Neutrophil (primary cell): ENCODE measurements around the gene ACSL5.
"Not testable (repeated sequence)": the region's sequence is repeated elsewhere in the genome, so short reads cannot be mapped to it uniquely, and the experiment has no call there.

Experiments used
- H3K27ac ChIP-seq: fragments of 200-600 bp; sonication (generic); 2 replicates; pipeline ENCODE4 v1.5.1; 2016; ENCODE audit warnings: mild to moderate bottlenecking, moderate library complexity
- H3K27me3 ChIP-seq: fragments of 200-600 bp; sonication (generic); 2 replicates; pipeline ENCODE4 v1.6.0; 2016; ENCODE audit warnings: mild to moderate bottlenecking
- H3K36me3 ChIP-seq: fragments of 200-600 bp; sonication (generic); 2 replicates; pipeline ENCODE4 v1.5.1; 2017
- H3K4me1 ChIP-seq, 2 experiments: fragments of 200-600 bp in 1 of 2; sonication (generic) in 1 of 2; 1 replicate in 1 of 2; 2 replicates in 1 of 2; pipeline versions ENCODE4 v1.5.1 to v1.6.1; 2013 to 2016; ENCODE audit warnings: low read depth in 1 of 2, low read length in 1 of 2, mild to moderate bottlenecking in 1 of 2, moderate library complexity in 1 of 2; ENCODE audit not compliant: control insufficient read depth in 1 of 2, insufficient read depth in 1 of 2
- H3K4me3 ChIP-seq, 2 experiments: fragments of 200-600 bp in 1 of 2; sonication (generic) in 1 of 2; 1 replicate in 1 of 2; 2 replicates in 1 of 2; pipeline ENCODE4 v1.5.1; 2013 to 2016; ENCODE audit warnings: low read depth in 1 of 2, low read length in 1 of 2, mild to moderate bottlenecking in 1 of 2, moderate library complexity in 1 of 2
- H3K9me3 ChIP-seq: fragments of 200-600 bp; sonication (generic); 2 replicates; pipeline ENCODE4 v1.5.1; 2016
- TF ChIP-seq, protein P1 (sequence below): fragments of 200-600 bp; sonication (generic); IDR thresholded peaks from 2 replicates; pipeline ENCODE4 v1.5.1; 2016; ENCODE audit warnings: antibody characterized with exemption

ACSL5 gene

DNA sequence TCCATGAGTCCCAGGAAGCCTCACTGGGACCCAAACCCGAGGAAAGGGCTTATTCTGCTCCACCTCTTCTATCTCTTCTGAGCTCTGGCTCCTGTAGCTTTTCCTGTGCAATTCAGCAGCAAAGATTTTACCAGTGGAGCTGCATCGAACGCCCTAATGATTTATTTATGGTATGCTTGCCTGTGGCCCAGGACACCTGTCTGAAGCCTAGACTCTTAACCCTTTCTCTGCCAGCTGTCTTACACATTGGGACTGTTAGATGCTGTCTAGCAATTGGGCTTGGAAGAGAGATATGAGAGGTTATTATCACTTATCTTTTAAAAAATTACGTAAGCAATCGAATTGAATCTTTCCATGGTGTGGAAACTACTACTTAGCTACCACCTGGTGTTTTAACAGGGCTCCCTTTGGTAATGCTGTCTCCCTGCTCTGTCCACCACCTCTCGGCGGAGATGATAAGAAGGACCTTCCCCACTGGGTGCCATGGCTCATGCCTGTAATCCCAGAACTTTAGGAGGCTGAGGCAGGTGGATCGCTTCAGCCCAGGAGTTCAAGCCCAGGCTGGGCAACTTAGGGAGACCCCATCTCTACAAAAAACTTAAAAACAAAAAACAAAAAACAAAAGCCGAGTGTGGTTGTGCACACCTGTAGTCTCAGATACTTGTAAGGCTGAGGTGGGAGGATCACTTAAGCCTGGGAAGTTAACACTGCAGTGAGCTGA lies 8.8 kb downstream of the ACSL5 start:
- H3K27ac ChIP-seq = no peak overlapping the region
- H3K4me3 ChIP-seq = no peak overlapping the region
- H3K36me3 ChIP-seq = no peaks in the 10 kb centered on the region
- H3K27me3 ChIP-seq = no peaks in the 10 kb centered on the region
- no peaks in the 10 kb centered on the region for H3K9me3 ChIP-seq
- H3K4me1 ChIP-seq = no peaks in the 10 kb centered on the region
- TF ChIP-seq, protein P1, sequence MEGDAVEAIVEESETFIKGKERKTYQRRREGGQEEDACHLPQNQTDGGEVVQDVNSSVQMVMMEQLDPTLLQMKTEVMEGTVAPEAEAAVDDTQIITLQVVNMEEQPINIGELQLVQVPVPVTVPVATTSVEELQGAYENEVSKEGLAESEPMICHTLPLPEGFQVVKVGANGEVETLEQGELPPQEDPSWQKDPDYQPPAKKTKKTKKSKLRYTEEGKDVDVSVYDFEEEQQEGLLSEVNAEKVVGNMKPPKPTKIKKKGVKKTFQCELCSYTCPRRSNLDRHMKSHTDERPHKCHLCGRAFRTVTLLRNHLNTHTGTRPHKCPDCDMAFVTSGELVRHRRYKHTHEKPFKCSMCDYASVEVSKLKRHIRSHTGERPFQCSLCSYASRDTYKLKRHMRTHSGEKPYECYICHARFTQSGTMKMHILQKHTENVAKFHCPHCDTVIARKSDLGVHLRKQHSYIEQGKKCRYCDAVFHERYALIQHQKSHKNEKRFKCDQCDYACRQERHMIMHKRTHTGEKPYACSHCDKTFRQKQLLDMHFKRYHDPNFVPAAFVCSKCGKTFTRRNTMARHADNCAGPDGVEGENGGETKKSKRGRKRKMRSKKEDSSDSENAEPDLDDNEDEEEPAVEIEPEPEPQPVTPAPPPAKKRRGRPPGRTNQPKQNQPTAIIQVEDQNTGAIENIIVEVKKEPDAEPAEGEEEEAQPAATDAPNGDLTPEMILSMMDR = no peak

DNA sequence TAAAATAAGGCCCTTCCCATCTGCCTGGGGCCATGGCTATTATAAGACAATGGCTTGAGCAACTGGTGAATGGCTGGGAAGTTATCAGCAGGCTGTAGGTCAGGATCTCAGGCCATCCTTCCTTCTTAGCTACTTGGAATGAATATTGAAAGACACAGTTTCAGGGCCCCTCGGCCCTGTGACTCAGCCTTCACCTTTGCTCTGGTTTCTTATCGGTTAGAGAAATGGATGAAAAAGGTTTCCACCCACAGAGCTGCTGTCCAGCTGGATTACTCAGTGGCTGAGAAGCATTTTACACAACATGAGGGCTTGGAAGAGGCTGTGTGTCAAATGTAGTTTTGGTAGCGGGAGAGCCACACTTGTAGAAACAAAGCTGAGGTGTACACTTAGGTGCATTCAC lies 9.4 kb downstream of the ACSL5 start:
- H3K4me1 ChIP-seq = no peaks in the 10 kb centered on the region
- no peaks in the 10 kb centered on the region for H3K36me3 ChIP-seq
- H3K9me3 ChIP-seq = no peaks in the 10 kb centered on the region
- H3K4me3 ChIP-seq = no peak overlapping the region
- TF ChIP-seq, protein P1 = no peak
- no peak overlapping the region for H3K27ac ChIP-seq
- H3K27me3 ChIP-seq = no peaks in the 10 kb centered on the region

DNA sequence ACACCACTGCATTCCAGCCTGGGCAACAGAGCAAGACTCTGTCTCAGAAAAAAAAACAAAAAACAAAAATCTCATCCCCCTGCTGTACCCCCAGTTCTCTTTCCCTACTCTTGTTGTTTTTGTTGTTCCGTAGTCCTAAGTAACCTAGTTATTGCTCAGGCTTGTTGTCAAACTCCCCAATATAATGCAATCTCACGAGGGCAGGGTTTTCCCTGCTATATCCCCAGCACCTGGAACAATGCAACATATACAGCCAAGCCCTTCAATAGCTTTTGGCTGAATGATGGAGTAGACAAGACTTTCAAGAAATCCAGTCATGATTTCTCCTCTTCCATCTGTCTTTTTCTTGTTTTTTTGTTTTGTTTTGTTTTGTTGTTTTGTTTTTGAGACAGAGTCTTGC lies 10.2 kb downstream of the ACSL5 start:
- H3K36me3 ChIP-seq = no peaks in the 10 kb centered on the region
- no peak overlapping the region for H3K27ac ChIP-seq
- H3K4me1 ChIP-seq = peaks cover 2 to 7% of the 10 kb centered on the region in 2 experiments
- no peaks in the 10 kb centered on the region for H3K27me3 ChIP-seq
- H3K9me3 ChIP-seq = no peaks in the 10 kb centered on the region
- TF ChIP-seq, protein P1 = no peak
- H3K4me3 ChIP-seq = no peak overlapping the region

DNA sequence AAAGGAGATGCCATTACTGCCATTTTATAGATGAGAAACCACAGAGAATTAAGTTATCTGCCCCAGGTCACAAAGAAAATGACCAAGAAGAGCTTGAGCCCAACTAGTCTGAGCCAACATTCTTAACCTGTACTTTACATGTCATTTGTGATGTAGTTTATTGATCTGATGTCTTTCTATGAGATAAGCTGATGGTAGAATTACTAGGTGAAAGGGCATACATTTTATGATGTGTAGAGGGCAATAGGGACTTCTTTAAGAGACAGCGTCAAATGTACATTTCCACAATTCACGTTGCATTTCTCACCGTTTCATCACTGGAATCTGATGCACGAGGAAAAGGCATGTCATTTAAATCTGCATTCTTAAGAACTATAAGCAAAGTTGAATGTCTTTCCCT lies 11.3 kb downstream of the ACSL5 start:
- Histone ChIP-seq H3K36me3 (no peaks in the 10 kb centered on the region), H3K9me3 (no peaks in the 10 kb centered on the region), H3K4me3 (no peak overlapping the region), H3K27me3 (no peaks in the 10 kb centered on the region), H3K4me1 (peaks cover 9 to 17% of the 10 kb centered on the region in 2 experiments), H3K27ac (no peak overlapping the region)
- TF ChIP-seq, protein P1 = no peak

DNA sequence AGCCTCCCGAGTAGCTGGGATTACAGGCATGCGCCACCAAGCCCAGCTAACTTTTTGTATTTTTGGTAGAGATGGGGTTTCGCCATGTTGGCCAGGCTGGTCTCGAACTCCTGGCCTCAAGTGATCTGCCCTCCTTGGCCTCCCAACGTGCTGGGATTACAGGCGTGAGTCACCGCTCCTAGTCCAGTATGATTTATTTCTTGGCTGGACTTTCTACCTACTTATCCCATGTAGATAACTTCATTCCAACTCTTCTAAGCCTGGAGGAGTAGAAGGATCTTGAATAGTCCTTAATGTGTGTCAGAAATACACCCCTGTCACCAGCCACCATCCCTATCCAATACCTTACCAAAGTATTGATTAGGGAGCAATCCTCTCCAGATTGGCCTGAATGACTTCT lies 14.1 kb downstream of the ACSL5 start:
- not testable (repeated sequence) for H3K27me3 ChIP-seq, H3K4me3 ChIP-seq, H3K36me3 ChIP-seq, H3K27ac ChIP-seq, H3K9me3 ChIP-seq
- H3K4me1 ChIP-seq = peaks cover 9 to 24% of the 10 kb centered on the region in 2 experiments

DNA sequence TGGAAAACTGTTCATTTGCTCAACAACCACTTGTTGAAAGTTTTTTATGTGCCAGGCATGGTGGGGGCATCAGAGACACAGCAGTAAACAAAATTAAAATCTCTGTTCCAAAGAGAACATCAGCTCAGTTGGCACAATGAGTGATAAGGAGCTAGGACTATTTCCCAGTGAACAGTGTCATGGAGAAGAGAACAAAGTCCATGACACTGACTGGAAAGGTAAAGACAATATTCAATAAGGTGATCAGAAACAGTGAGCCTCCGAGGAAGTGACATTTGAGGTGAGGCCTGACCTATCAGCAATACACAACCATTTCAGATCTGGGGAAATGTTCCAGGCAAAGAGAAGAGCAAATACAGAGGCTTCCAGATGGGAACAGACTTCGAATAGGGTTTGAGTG lies 14.6 kb downstream of the ACSL5 start:
- H3K27me3 ChIP-seq = no peaks in the 10 kb centered on the region
- H3K9me3 ChIP-seq = no peaks in the 10 kb centered on the region
- no peak overlapping the region for H3K27ac ChIP-seq
- H3K4me1 ChIP-seq = peaks cover 9 to 24% of the 10 kb centered on the region in 2 experiments
- no peak overlapping the region for H3K4me3 ChIP-seq
- no peaks in the 10 kb centered on the region for H3K36me3 ChIP-seq
- TF ChIP-seq, protein P1 = no peak
